Limb (tissue), 2 donors: Measurements from ENCODE around the gene TM4SF18.

ENCODE experiments used
- DNase-seq, 2 donors: peaks; one replicate each; pipeline ENCODE4 v3.0.0-alpha.2; 2016; ENCODE audit errors: extremely low spot score in 2 of 2

The TM4SF18 gene

GRCh38 chr3:149330609-149331331, 2.7 kb downstream of the TM4SF18 start:
- no peak for DNase-seq

- no peak for DNase-seq
Measured at GRCh38 chr3:149327156-149327555, 6.3 kb downstream of the TM4SF18 start.

GRCh38 chr3:149325581-149325980, 7.9 kb downstream of the TM4SF18 start:
- DNase-seq, result no peak

GRCh38 chr3:149324332-149324731, 9.1 kb downstream of the TM4SF18 start:
- DNase-seq, result no peak

DNA sequence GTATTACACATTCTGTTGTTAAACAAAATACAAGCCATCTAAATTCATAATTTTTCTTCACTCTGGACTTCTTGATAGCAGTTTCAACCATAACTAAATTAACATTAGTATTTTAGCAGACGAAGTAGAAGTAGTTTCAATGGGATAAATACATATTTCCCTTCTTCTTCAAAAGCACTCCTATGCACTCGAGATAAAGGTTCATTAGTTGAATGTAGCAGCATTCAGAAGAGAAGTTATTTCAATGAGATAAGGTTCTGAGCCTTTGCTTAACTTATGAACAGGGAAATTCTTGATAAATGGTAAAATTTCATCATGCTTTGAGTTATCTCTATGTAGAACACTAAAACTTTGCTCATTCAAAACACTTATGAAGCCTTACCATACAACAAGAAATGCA, 11.8 kb downstream of the TM4SF18 start:
- DNase-seq, result no peak

DNA sequence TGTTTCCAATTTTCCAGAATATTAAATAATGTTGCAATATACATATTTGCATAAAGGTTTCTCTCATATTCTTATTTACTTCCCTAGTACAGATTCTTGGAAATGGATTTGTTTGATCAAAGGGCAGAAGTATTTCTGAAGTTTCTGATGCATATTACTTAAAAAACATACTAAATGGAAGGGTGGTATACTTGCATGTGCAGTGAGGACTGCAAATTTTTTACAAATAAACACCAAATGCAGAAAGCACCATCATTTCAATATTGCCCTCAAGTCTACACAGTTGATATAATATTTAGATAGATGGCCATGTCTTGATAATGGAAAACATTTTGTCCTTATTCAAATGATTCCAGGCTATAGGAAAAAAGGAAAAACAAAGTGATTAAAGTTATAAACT, 12.3 kb downstream of the TM4SF18 start:
- no peak for DNase-seq

- DNase-seq, result no peak
Measured at GRCh38 chr3:149319750-149320149, 13.7 kb downstream of the TM4SF18 start.

- no peak for DNase-seq
Measured at GRCh38 chr3:149317072-149317471, 16.4 kb downstream of the TM4SF18 start.

DNA sequence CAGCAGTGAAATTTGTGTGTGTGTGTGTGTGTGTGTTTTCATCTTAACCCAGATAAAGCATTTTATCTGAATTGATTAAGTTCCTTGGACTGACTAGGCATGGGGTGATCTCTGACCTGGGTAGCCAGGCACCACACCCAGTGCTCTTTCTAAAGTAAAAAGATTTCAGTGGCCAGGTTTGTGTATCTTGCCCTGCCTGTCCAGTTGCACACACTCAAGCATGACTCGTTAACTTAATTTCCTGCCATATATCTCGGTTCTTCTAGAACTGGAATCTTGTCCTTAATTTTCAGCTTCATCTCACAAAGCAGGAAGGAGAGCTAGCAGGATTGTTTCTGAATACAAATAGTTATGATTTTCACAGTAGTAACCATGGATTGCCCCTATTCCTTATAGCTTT, 17.0 kb downstream of the TM4SF18 start:
- no peak for DNase-seq

DNA sequence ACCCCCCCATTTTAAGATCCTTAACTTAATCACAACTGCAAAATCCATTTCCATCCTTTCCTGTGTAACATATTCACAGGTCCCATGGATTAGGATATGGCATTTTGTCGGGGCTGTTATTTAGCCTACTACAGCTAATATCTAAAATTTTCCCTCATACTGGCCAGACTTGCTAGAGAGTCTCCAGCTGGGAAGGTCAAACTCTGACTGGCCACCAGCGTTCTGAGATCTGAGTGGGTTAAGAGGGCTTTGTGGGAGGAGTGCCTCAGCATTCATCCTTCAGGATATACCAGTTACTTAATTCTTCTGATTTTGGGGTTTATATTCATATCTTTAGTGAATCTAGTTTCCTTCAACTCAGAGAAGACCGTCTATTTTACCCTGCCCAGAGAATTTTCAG, 17.7 kb downstream of the TM4SF18 start:
- DNase-seq, result no peak

- no peak for DNase-seq
Measured at GRCh38 chr3:149314807-149315578, 18.4 kb downstream of the TM4SF18 start.

- no peak for DNase-seq
Measured at GRCh38 chr3:149313542-149313941, 19.9 kb downstream of the TM4SF18 start.

GRCh38 chr3:149310796-149311534, 22.5 kb downstream of the TM4SF18 start:
- no peak for DNase-seq

DNA sequence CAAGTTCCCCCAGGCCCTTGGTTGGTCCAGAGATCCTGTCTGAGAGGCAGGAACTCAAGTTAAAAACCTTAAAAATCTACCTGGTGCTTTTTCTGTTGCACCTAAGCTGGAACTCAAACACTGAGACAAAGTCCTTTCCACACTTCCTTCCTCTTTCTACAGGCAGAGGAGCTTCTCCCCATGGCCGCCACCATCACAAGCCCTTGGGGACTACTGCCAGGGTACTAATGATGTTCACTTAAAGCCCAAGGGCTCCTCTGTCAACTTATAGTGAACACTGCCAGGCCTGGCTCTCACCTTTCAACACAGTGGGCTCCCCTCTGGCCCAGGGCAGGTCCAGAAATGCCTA, 26.0 kb downstream of the TM4SF18 start:
- no peak for DNase-seq

DNA sequence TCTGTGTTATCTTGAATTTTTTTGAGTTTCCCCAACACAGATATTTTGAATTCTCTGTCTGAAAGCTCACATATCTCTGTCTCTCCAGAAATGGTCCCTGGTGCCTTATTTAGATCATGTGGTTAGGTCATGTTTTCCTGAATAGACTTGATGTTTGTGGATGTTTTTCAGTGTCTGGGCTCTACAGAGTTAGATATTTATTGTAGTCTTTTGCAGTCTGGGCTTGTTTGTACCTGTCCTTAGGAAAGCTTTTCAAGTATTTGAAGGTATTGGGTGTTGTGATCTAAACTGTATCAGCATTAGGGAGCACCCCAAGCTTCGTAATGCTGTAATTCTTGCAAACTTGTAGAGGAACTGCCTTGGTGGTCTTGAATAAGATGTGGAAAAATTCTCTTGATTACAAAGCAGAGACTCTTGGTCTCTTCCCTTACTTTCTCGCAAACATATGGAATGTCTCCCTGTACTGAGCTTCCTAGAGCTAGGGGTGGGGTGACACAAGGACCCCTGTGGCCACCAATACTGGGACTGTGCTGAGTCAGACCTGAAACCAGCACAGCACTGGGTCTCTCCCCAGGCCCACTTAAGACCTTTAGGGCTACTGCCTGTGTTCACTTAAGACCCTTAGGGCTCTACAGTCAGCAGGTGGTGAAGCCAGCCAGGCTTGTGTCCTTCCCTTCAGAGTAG, 26.5 kb downstream of the TM4SF18 start:
- no peak for DNase-seq

DNA sequence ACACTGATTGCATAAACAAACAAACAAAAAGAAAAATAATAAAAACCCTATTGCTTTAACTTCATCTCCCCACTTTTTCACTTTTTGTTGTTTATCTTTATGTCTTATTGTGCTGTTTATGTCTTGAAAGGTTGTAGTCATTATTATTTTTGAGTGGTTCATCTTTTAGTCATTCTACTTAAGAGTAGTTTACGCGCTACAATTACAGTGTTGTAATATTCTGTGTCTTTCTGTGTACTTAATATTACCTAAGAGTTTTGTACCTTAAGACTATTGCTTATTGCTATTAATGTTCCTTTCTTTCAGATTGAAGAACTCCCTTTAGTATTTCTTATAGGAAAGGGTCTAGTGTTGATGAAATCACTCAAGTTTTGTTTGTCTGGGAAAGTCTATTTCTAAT, 28.1 kb downstream of the TM4SF18 start:
- no peak for DNase-seq

DNA sequence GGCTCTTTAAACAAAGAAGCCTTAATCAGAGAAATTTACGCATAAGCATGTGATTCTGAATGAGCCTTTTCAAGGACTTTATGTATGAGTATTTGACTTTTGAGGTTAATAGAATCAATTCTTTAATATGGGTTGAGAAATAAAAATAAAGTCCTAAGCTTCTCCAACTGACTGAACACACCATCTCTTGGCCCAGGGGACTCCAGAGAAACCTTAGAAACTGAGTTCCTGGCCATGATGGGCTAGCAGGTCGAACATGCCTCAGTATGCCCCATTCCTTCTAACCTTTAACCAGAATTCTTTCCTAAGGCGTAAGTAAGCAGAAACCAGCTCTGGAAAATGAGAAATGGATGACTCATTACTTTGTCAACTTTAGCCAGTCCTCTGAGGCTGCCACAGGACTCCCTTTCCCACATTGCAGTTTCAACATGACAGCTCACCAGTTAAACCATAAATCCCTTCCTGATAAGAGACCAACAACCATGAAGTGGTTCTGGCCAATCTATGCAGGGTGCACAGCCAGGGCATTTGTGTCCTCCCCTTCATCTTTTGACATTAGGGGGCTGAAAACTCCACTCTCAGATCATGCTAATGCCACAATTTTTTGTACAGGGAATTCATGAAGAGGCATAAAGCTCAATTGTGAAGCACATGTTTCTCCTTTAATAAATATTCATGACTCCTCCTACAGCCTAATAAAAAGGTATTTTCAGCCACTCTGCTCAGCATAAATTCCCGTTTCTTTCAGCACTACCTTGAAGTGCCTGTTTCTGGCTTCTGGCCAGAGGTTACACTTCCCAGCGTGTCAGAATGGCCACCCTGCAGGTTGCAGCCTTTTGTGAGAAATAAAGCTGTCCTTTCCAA, 33.3 kb downstream of the TM4SF18 start:
- DNase-seq, result no peak

GRCh38 chr3:149296972-149297371, 36.5 kb downstream of the TM4SF18 start:
- DNase-seq, result no peak

DNA sequence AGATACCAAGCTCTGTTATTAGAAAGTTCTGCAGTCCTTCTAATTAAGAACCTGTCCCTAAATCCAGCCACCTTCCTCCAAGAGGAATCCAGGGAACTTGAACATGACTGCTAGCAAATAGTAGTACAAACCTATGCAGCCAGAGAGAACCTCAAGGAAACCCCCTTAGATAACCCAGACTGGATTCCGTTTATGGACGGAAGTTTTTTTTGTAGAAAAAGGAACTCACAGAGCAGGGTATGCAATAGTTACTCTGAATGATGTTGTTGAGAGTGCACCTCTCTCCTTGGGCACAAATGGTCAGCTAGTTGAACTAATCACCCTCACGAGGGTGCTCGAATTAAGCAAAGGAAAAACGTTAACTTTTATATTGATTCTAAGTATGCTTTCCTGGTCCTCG, 40.8 kb downstream of the TM4SF18 start:
- DNase-seq, result no peak

- DNase-seq, result no peak
Measured at GRCh38 chr3:149291178-149291577, 42.3 kb downstream of the TM4SF18 start.

DNA sequence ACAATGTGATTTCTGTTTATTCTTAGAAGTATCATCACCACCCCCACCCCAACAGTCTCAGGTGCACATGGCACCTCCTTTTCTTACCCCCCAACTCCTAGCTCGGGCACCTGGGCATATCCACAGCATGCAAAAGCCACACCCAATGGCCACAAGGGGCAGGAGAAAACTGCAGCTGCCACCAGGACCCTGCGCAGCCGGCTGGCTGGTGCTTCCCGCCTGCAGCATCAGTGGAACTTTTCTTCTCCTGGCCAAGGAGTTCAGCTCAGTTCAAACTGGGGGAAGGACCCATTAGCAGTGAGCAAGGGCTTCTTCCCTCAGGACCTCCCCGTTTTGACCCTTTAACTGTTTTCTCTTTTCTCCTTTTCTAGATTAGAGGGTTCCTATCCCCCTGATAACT, 44.8 kb downstream of the TM4SF18 start:
- DNase-seq, result no peak
